SH-SY5Y (cell line): ENCODE data around the gene RNF144B.

Experiments
- GATA2 ChIP-seq: IDR thresholded peaks from 2 replicates; pipeline ENCODE4 v1.6.1; 2011; ENCODE audit warnings: mild to moderate bottlenecking, low read depth, low read length
- GATA3 ChIP-seq: IDR thresholded peaks from 2 replicates; pipeline ENCODE4 v1.6.1; 2011; ENCODE audit warnings: low read depth, mild to moderate bottlenecking, low read length, moderate library complexity

- TF ChIP-seq GATA3 (no peak), GATA2 (no peak)
Measured at GRCh38 chr6:18464176-18464575, 77.0 kb downstream of the RNF144B start.
